GM13977 (cell line): ENCODE data around the gene CREG2.

Experiments
- DNase-seq: peaks from one replicate; pipeline ENCODE4 v3.0.0; 2012; ENCODE audit warnings: low spot score
- in situ Hi-C: fragments of 300-500 bp; cut with MboI; formaldehyde crosslinking; loops from one replicate; pipeline ENCODE4 v1.12.0; 2022; ENCODE audit warnings: low sequenced_read_pairs, low pct_unique_long_range_greater_than_20kb, mixed read lengths, inconsistent platforms; ENCODE audit not compliant: unreplicated experiment
- TF ChIP-seq, protein P1 (sequence below): IDR thresholded peaks from 2 replicates; pipeline ENCODE4 v1.5.1; 2012; ENCODE audit warnings: mild to moderate bottlenecking, control low read depth; ENCODE audit not compliant: insufficient read depth; ENCODE audit errors: extremely low read depth, missing control alignments

CREG2 gene

DNA sequence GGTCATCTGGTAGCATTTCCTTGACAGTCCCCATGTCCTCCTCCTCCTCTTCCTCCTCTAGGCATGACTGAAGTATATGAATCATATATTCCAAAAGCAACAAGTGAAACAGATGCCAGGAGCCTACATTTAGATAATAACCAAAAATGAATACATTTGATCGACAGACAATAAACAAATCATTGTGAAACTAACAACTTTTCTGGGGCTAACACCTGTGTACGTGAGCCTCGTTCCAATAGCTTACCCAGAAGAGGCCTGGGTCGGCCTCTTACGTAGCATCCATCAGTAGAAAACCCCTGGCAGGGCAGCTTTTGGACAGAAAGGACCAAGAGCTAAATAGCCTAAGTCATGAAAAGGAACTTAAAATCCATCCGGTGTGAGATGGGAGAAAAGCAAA is 15.3 kb upstream of the CREG2 start:
- in situ Hi-C loops: loop anchor here (25.0 kb wide), 1 partner anchor 435 kb away; no protein-coding TSS in a partner anchor
- no peak for DNase-seq

DNA sequence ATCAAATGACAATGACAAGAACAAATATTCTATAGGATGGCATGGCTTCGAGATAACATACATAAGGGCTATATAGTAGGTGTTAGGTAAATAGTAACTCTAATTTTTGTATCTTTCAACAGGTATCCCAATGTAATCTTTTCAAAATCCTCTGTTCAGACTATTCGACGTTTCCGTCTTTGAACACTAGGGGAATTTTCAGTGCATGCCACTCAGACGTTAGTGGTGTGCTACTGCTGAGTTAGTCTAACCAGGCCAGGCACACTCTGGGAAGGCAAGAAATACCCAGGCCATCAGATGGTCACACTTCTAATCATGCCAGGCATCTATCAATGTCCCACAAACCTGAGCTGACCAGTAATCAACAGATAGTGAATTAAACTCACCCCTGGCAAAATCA is 14.6 kb upstream of the CREG2 start:
- TF ChIP-seq, protein P1, sequence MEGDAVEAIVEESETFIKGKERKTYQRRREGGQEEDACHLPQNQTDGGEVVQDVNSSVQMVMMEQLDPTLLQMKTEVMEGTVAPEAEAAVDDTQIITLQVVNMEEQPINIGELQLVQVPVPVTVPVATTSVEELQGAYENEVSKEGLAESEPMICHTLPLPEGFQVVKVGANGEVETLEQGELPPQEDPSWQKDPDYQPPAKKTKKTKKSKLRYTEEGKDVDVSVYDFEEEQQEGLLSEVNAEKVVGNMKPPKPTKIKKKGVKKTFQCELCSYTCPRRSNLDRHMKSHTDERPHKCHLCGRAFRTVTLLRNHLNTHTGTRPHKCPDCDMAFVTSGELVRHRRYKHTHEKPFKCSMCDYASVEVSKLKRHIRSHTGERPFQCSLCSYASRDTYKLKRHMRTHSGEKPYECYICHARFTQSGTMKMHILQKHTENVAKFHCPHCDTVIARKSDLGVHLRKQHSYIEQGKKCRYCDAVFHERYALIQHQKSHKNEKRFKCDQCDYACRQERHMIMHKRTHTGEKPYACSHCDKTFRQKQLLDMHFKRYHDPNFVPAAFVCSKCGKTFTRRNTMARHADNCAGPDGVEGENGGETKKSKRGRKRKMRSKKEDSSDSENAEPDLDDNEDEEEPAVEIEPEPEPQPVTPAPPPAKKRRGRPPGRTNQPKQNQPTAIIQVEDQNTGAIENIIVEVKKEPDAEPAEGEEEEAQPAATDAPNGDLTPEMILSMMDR: no peak
- DNase-seq: no peak
- in situ Hi-C loops: loop anchor here (25.0 kb wide), 1 partner anchor 435 kb away; no protein-coding TSS in a partner anchor

More for the DNA sequence above, 15.3 kb upstream of the CREG2 start:
- TF ChIP-seq, protein P1: no peak

DNA sequence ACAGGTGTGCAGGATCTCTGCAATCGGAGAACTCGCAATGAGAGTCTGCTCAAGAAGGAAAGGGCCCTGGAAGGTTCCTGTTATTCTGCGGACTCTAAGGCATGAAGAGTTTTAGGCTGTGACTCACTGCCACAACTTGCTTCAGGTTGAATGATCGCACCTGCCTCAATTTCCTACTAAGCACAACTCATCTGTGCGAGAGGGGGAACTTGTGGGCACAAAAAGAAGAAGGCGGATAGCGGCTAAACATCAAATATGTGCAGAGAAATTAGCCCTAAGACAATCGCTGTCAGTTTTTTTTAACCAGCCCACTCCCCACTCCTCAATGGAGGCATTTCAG is 14.0 kb upstream of the CREG2 start:
- TF ChIP-seq, protein P1: no peak
- no peak for DNase-seq
- in situ Hi-C loops: loop anchor here (25.0 kb wide), 1 partner anchor 436 kb away; no protein-coding TSS in a partner anchor

DNA sequence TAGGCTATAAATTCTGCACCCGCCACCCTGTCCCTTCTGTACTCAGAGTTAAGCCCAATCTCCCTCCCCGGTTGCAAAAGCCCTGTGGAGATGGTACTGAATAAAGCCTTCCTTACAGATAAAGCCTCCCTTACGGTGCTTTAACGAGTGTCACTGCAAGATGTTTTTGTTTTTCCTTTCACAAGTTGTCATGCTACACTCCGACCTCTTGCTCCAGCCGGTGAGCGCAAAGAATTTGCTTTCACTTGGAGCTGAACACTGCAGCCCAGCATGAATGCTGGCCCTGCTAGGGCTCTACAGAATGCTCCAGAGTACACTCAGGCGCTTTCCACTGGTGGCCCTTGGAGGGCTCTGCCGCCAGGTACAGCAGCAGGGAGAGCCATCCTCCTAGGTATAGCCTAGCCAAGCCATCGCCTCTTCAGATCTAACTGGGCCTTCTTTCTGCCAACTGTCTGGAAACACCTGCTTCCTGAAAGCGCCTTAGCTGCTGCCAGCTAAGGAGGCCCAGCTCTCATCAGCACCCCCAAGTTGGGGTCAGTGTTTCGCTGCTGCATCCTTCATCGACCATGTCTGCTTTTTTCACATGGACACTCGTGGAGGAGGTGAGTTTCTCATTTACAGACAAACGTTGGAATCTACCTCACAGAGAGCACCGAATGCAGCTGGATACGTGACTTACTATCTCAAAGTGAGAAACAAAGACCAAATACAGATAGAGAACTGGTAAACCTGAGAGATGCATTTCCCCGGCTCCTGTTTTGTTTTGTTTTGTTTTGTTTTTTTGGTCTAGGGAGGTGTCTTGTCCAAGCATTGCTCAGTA is 13.4 kb upstream of the CREG2 start:
- TF ChIP-seq, protein P1: no peak
- in situ Hi-C loops: loop anchor here (25.0 kb wide), 1 partner anchor 437 kb away; no protein-coding TSS in a partner anchor
- DNase-seq: no peak

DNA sequence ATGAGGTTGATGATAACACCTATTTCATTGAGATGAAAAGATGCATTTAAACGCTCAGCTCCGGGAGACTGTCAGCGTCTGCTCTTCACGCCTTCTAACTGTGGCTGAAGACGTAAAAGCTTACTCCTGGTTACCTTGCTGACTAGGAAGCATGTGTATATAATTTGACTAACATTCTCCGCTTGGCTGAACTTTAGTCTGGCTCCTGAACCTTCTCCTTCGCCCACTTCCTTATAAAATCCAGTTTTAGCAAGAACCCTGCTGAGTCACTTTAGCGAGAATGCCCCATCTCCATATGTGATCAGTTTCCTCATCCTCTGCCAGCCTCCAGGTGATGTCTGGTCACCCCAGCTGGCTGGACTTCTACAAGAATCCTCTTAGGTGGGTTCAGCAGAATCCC is 12.7 kb upstream of the CREG2 start:
- in situ Hi-C loops: loop anchor here (25.0 kb wide), 1 partner anchor 437 kb away; no protein-coding TSS in a partner anchor
- TF ChIP-seq, protein P1: no peak
- no peak for DNase-seq

- in situ Hi-C loops: no loop called here
- DNase-seq: no peak
- TF ChIP-seq, protein P1: no peak
These were observed 11.9 kb upstream of the CREG2 start for GRCh38 chr2:101399021-101399799.
